B cell (primary cell): ENCODE data around the gene PFN3. TPM values are rescaled to one million over a fixed set of nuclear protein-coding genes. Genes with fewer than 3 reads are reported as not detected.

ENCODE experiments used
- ATAC-seq: fragments of 200-7000 bp; cut with Tn5 transposase; one replicate; pipeline ENCODE4 v1.10.0; 2021; ENCODE audit warnings: low read depth, mild to moderate bottlenecking, moderate number of reproducible peaks, moderate library complexity
- CTCF ChIA-PET: fragments of 350-600 bp; sonication (Branson Sonifier 250); formaldehyde crosslinking; loops from one replicate; lab custom pipeline; 2021; ENCODE audit warnings: antibody characterized with exemption, inconsistent platforms; lab: Charles Lee
- POLR2A ChIA-PET: fragments of 350-600 bp; sonication (Branson Sonifier 250); formaldehyde crosslinking; loops from one replicate; lab custom pipeline; 2021; ENCODE audit warnings: antibody characterized with exemption; lab: Charles Lee
- DNase-seq: peaks from one replicate; pipeline ENCODE4 v3.0.0; 2013
- H2AFZ ChIP-seq: 2 replicates; pipeline ENCODE4 v1.6.1; 2012; ENCODE audit warnings: mild to moderate bottlenecking, low read depth, low read length; ENCODE audit not compliant: insufficient read depth, poor library complexity, severe bottlenecking
- H3K27ac ChIP-seq, 2 donors: 1 replicate in 1 of 2; 2 replicates in 1 of 2; pipeline ENCODE4 v1.5.1; 2012 to 2013; ENCODE audit warnings: low read length in 2 of 2, mild to moderate bottlenecking in 2 of 2, moderate library complexity in 1 of 2
- H3K27me3 ChIP-seq, 4 experiments: fragments of 200-600 bp in 1 of 4; sonication (generic) in 1 of 4; replicated peaks in 1 of 4; 1 replicate in 2 of 4; 2 replicates in 2 of 4; pipeline versions ENCODE4 v1.6.1 to v1.7.0; 2013 to 2016; ENCODE audit warnings: low read length in 3 of 4, mild to moderate bottlenecking in 2 of 4, mixed read lengths in 1 of 4, moderate library complexity in 1 of 4; ENCODE audit not compliant: insufficient read depth in 4 of 4, control insufficient read depth in 3 of 4; ENCODE audit errors: control extremely low read depth in 1 of 4
- H3K36me3 ChIP-seq, 2 experiments: replicated peaks in 1 of 2; 1 replicate in 1 of 2; 2 replicates in 1 of 2; pipeline versions ENCODE4 v1.6.1 to v1.7.1; 2013; ENCODE audit warnings: low read length in 1 of 2; ENCODE audit not compliant: insufficient read depth in 2 of 2, control insufficient read depth in 1 of 2; ENCODE audit errors: control extremely low read depth in 1 of 2, extremely low read depth in 1 of 2
- H3K4me1 ChIP-seq, 2 donors: fragments of 200-600 bp in 1 of 2; sonication (generic) in 1 of 2; 1 replicate in 1 of 2; 2 replicates in 1 of 2; pipeline versions ENCODE4 v1.5.1 to v1.6.1; 2013 to 2017; ENCODE audit warnings: low read length in 2 of 2; ENCODE audit not compliant: control insufficient read depth in 2 of 2, insufficient read depth in 2 of 2
- H3K4me2 ChIP-seq: replicated peaks from 2 replicates; pipeline ENCODE3; 2012; ENCODE audit warnings: mild to moderate bottlenecking, low read depth, low read length; ENCODE audit not compliant: poor library complexity, severe bottlenecking
- H3K4me3 ChIP-seq, 5 experiments: fragments of 200-600 bp in 1 of 5; sonication (generic) in 1 of 5; 1 replicate in 3 of 5; 2 replicates in 2 of 5; pipeline versions ENCODE4 v1.5.1 to v1.7.0; 2011 to 2016; ENCODE audit warnings: low read length in 4 of 5, mild to moderate bottlenecking in 4 of 5, low read depth in 2 of 5, control low read depth in 1 of 5, moderate library complexity in 1 of 5; ENCODE audit not compliant: insufficient read depth in 1 of 5; ENCODE audit errors: control extremely low read depth in 1 of 5, extremely low read depth in 1 of 5
- H3K79me2 ChIP-seq: fragments of 200-600 bp; sonication (generic); one replicate; pipeline ENCODE4 v1.6.0; 2016; ENCODE audit warnings: low read length; ENCODE audit not compliant: control insufficient read depth, insufficient read depth
- H3K9ac ChIP-seq: fragments of 200-600 bp; sonication (generic); 2 replicates; pipeline ENCODE4 v1.6.1; 2017; ENCODE audit warnings: mild to moderate bottlenecking, low read length, moderate library complexity
- H3K9me3 ChIP-seq, 3 donors: one replicate each; pipeline versions ENCODE4 v1.6.1 to v1.7.1; 2013; ENCODE audit warnings: low read length in 2 of 3; ENCODE audit not compliant: control insufficient read depth in 2 of 3, insufficient read depth in 1 of 3; ENCODE audit errors: control extremely low read depth in 1 of 3
- H4K20me1 ChIP-seq: 2 replicates; pipeline ENCODE4 v1.6.0; 2012; ENCODE audit warnings: mild to moderate bottlenecking, low read length; ENCODE audit not compliant: insufficient read depth, control insufficient read depth, poor library complexity, severe bottlenecking
- H3K27ac Mint-ChIP-seq: one replicate; pipeline ENCODE4 v1.8.0; 2021; ENCODE audit warnings: mixed read lengths
- H3K27me3 Mint-ChIP-seq: one replicate; pipeline ENCODE4 v1.8.0; 2021; ENCODE audit warnings: mixed read lengths
- H3K4me1 Mint-ChIP-seq: one replicate; pipeline ENCODE4 v1.8.0; 2021; ENCODE audit warnings: mixed read lengths
- H3K4me3 Mint-ChIP-seq: one replicate; pipeline ENCODE4 v1.8.0; 2021; ENCODE audit warnings: mixed read lengths
- H3K9me3 Mint-ChIP-seq: one replicate; pipeline ENCODE4 v1.8.0; 2022; ENCODE audit warnings: mixed read lengths; ENCODE audit not compliant: insufficient read depth
- EZH2 ChIP-seq: IDR thresholded peaks from 2 replicates; pipeline ENCODE4 v1.6.1; 2012; ENCODE audit warnings: borderline replicate concordance, low read depth, mild to moderate bottlenecking, moderate library complexity, low read length; ENCODE audit not compliant: insufficient read depth, poor library complexity, severe bottlenecking
- WGBS: methylation state at CpG from one replicate; pipeline ENCODE4 v1.1.5; 2013; ENCODE audit warnings: missing lambda C conversion rate; ENCODE audit not compliant: insufficient coverage; 5-methylcytosine and 5-hydroxymethylcytosine counted together
- intact Hi-C: fragments of 100-400 bp; cut with micrococcal nuclease; formaldehyde crosslinking; loops from one replicate; pipeline ENCODE4 v1.10.0; 2022
- polyA plus RNA-seq: library from polyadenylated mRNA; depleted of rRNA; stranded (reverse); fragments of >200 nt; gene quantifications from 2 replicates; pipeline ENCODE4 v1.2.3, GENCODE V29; 2012
- total RNA-seq, 2 donors: library from RNA; stranded (reverse); fragments of 120-200 nt in 1 of 2; gene quantifications; 1 replicate in 1 of 2; 2 replicates in 1 of 2; pipeline versions ENCODE4 v1.2.3 to v1.2.4, GENCODE V29; 2013 to 2022
- TF ChIP-seq, protein P1 (sequence below): fragments of 200-600 bp; IDR thresholded peaks from one replicate; pipeline ENCODE4 v1.8.0; 2022; ENCODE audit warnings: antibody characterized with exemption, mild to moderate bottlenecking

Gene PFN3
- total and polyA plus RNA-seq, 2 donors (not counting 1 experiment from before 2014, with no cell fraction given) = not detected

DNA sequence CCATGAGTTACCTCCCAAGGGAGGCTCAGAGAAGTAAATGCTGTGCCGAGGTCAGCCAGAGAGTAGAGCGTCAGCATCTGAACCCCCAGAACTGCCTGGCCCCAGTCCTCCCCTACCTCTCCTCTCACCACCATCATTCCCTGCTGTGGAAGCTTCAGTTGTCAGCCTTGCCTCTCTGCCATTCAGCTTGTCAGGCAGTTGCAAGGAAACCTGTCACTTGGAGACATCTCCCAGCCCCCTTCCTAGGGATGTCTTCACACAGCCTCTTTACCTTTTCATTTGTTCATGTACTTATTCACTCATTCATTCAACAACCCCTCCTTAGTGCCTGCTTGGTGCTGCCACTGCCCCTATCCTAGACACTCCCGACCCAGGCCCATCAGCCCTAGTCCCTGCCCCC is 40.6 kb downstream of the PFN3 start:
- Mint-ChIP-seq H3K9me3 (no peaks in the 10 kb centered on the region), H3K4me1 (peaks cover 79% of the 10 kb centered on the region), H3K27ac (peak overlapping the region; percentile 95), H3K4me3 (peak overlapping the region; percentile 87), H3K27me3 (no peaks in the 10 kb centered on the region)
- Histone ChIP-seq H2AFZ (no peak overlapping the region), H3K4me3 (no peak overlapping the region), H3K27me3 (no peaks in the 10 kb centered on the region), H3K9me3 (no peaks in the 10 kb centered on the region), H3K9ac (no peak overlapping the region), H4K20me1 (peaks cover 65% of the 10 kb centered on the region), H3K4me1 (peaks cover 65 to 82% of the 10 kb centered on the region in 2 donors), H3K79me2 (peaks cover 71% of the 10 kb centered on the region), H3K27ac (peak overlapping the region in 1 of 2 donors; percentile 14), H3K36me3 (peaks cover 0 to 16% of the 10 kb centered on the region in 2 experiments), H3K4me2 (peak overlapping the region; percentile 99)
- ATAC-seq (no peak), DNase-seq (no peak)
- WGBS = 94% methylated on average over 3 of the region's 3 CpGs
- CTCF ChIA-PET = interaction anchor here (1.0 to 7.2 kb wide), 5 partner anchors 8 to 55 kb away, joined by 3 to 60 read pairs (median 3); partner anchors contain the start of gene LMAN2
- POLR2A ChIA-PET = interaction anchor here (1.1 kb wide), 1 partner anchor 9 kb away, joined by 4 read pairs; no protein-coding TSS in a partner anchor
- intact Hi-C loops = no loop called here
- TF ChIP-seq, protein P1, sequence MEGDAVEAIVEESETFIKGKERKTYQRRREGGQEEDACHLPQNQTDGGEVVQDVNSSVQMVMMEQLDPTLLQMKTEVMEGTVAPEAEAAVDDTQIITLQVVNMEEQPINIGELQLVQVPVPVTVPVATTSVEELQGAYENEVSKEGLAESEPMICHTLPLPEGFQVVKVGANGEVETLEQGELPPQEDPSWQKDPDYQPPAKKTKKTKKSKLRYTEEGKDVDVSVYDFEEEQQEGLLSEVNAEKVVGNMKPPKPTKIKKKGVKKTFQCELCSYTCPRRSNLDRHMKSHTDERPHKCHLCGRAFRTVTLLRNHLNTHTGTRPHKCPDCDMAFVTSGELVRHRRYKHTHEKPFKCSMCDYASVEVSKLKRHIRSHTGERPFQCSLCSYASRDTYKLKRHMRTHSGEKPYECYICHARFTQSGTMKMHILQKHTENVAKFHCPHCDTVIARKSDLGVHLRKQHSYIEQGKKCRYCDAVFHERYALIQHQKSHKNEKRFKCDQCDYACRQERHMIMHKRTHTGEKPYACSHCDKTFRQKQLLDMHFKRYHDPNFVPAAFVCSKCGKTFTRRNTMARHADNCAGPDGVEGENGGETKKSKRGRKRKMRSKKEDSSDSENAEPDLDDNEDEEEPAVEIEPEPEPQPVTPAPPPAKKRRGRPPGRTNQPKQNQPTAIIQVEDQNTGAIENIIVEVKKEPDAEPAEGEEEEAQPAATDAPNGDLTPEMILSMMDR = no peak

DNA sequence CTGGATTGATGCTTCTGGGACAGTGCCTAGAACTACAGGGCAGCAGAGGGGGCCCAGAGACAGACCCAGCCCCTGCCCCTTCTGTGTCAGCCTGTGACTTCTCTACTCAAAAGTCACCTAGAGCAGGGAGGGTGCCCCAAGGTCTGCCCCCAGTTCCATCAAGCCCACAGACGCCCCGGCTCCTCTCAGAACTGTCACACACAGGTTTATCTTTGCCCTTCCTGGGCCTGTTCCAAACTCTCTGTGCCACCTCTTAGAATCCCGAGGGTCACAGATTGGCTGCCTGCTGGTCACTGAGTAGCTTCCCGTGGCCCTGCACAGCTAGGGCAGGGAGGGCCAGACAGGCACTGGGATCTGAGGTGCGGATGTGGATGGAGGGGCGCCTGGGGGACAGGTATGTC is 41.0 kb downstream of the PFN3 start:
- ChIA-PET POLR2A (no interaction called here), CTCF (interaction anchor here (1.0 to 7.2 kb wide), 3 partner anchors 12 to 55 kb away, joined by 3 to 60 read pairs (median 3); no protein-coding TSS in a partner anchor)
- H3K36me3 ChIP-seq = peaks cover 0 to 16% of the 10 kb centered on the region in 2 experiments
- H3K27me3 Mint-ChIP-seq = no peaks in the 10 kb centered on the region
- no peaks in the 10 kb centered on the region for H3K9me3 Mint-ChIP-seq
- H3K9ac ChIP-seq = peak overlapping the region; percentile 89
- no peak for TF ChIP-seq EZH2
- TF ChIP-seq, protein P1 = no peak
- peak; percentile 6 for DNase-seq
- intact Hi-C loops = no loop called here
- peak overlapping the region in 1 of 2 donors; percentile 80 for H3K27ac ChIP-seq
- H3K27ac Mint-ChIP-seq = peak overlapping the region; percentile 95
- ATAC-seq = no peak
- peaks cover 69% of the 10 kb centered on the region for H3K79me2 ChIP-seq
- WGBS = 90% methylated on average over 6 of the region's 6 CpGs
- no peak overlapping the region for H2AFZ ChIP-seq
- H3K4me1 ChIP-seq = peaks cover 65 to 78% of the 10 kb centered on the region in 2 donors
- H3K4me2 ChIP-seq = peak overlapping the region; percentile 99
- peak overlapping the region in 2 of 5 experiments; percentile 9 to 96 for H3K4me3 ChIP-seq
- H3K4me3 Mint-ChIP-seq = peak overlapping the region; percentile 87
- H3K27me3 ChIP-seq = no peaks in the 10 kb centered on the region
- H3K4me1 Mint-ChIP-seq = peaks cover 80% of the 10 kb centered on the region
- peaks cover 61% of the 10 kb centered on the region for H4K20me1 ChIP-seq
- H3K9me3 ChIP-seq = no peaks in the 10 kb centered on the region
